HL-60 (cell line): Measurements from ENCODE around the gene EFCAB14.
"Not testable (repeated sequence)": the region's sequence is repeated elsewhere in the genome, so short reads cannot be mapped to it uniquely, and the experiment has no call there.

ENCODE experiments used
- DNase-seq, 2 experiments: peaks; one replicate each; pipeline ENCODE4 v3.0.0-alpha.2; 2010 to 2020; ENCODE audit warnings: low read depth in 1 of 2, low spot score in 1 of 2
- H3K27ac ChIP-seq: fragments of 250-450 bp; sonication (Bioruptor Pico); replicated peaks from 2 replicates; pipeline ENCODE4 v1.5.1; 2020; ENCODE audit warnings: mild to moderate bottlenecking, moderate library complexity
- H3K27me3 ChIP-seq: fragments of 250-450 bp; sonication (Bioruptor Pico); 2 replicates; pipeline ENCODE4 v1.5.1; 2021; ENCODE audit warnings: mild to moderate bottlenecking, moderate library complexity; ENCODE audit not compliant: insufficient read depth, poor library complexity, severe bottlenecking
- H3K4me3 ChIP-seq: replicated peaks from 2 replicates; pipeline ENCODE4 v1.5.1; 2011; ENCODE audit warnings: mild to moderate bottlenecking, control low read depth, low read length; ENCODE audit not compliant: insufficient read depth
- GABPA ChIP-seq: IDR thresholded peaks from 2 replicates; pipeline ENCODE4 v1.6.1; 2012; ENCODE audit warnings: low read depth
- POLR2AphosphoS5 ChIP-seq: IDR thresholded peaks from 2 replicates; pipeline ENCODE4 v1.6.1; 2012; ENCODE audit warnings: low read depth
- SPI1 ChIP-seq: IDR thresholded peaks from 2 replicates; pipeline ENCODE4 v1.6.1; 2012; ENCODE audit warnings: low read depth, mild to moderate bottlenecking, borderline replicate concordance
- TF ChIP-seq, protein P1 (sequence below): IDR thresholded peaks from 2 replicates; pipeline ENCODE4 v1.6.1; 2012; ENCODE audit warnings: low read depth; ENCODE audit not compliant: insufficient replicate concordance
- TF ChIP-seq, protein P2 (sequence below): IDR thresholded peaks from one replicate; pipeline ENCODE4 v1.5.1; 2011; ENCODE audit warnings: low read length, control low read depth, inconsistent platforms; ENCODE audit not compliant: insufficient read depth

Gene EFCAB14

DNA sequence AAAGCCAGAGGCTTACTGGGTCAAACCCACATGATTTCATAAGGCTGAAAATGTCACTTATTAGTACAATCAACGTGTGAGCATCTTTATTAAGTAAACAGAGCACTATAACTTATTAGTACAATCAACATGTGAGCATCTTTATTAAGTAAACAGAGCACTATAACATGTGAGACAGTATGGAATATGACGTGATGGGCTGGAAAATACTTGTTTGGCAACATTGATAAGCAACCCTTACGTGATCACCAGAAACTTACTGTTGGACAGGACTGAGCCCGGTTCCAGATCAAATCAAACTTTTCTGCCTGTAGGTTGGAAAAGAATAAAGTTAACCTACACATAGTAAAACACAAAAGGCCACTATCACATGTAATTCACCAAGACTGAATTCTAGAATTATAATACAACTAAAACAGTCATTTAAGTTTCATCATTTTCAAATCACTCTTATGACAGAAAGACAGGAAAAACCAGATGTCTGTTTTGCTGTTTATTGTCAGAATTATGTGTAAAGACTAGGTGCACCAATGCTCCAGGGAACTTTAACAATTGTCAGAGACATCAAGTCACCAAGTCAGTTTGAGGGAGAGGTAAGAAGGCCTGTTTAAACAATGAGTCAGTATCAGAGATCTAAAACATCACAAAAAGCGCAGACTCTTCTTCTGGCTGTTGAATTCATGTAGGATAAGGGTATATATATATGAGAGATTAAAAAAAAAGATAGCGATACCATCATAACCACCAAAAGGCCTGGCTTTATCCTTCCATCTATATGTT, 66.4 kb downstream of the EFCAB14 start:
- no peak overlapping the region for H3K4me3 ChIP-seq
- H3K27me3 ChIP-seq: no peaks in the 10 kb centered on the region
- no peak for DNase-seq
- TF ChIP-seq SPI1: no peak
- TF ChIP-seq, protein P1, sequence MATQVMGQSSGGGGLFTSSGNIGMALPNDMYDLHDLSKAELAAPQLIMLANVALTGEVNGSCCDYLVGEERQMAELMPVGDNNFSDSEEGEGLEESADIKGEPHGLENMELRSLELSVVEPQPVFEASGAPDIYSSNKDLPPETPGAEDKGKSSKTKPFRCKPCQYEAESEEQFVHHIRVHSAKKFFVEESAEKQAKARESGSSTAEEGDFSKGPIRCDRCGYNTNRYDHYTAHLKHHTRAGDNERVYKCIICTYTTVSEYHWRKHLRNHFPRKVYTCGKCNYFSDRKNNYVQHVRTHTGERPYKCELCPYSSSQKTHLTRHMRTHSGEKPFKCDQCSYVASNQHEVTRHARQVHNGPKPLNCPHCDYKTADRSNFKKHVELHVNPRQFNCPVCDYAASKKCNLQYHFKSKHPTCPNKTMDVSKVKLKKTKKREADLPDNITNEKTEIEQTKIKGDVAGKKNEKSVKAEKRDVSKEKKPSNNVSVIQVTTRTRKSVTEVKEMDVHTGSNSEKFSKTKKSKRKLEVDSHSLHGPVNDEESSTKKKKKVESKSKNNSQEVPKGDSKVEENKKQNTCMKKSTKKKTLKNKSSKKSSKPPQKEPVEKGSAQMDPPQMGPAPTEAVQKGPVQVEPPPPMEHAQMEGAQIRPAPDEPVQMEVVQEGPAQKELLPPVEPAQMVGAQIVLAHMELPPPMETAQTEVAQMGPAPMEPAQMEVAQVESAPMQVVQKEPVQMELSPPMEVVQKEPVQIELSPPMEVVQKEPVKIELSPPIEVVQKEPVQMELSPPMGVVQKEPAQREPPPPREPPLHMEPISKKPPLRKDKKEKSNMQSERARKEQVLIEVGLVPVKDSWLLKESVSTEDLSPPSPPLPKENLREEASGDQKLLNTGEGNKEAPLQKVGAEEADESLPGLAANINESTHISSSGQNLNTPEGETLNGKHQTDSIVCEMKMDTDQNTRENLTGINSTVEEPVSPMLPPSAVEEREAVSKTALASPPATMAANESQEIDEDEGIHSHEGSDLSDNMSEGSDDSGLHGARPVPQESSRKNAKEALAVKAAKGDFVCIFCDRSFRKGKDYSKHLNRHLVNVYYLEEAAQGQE: no peak
- no peak for TF ChIP-seq GABPA
- no peak overlapping the region for H3K27ac ChIP-seq

DNA sequence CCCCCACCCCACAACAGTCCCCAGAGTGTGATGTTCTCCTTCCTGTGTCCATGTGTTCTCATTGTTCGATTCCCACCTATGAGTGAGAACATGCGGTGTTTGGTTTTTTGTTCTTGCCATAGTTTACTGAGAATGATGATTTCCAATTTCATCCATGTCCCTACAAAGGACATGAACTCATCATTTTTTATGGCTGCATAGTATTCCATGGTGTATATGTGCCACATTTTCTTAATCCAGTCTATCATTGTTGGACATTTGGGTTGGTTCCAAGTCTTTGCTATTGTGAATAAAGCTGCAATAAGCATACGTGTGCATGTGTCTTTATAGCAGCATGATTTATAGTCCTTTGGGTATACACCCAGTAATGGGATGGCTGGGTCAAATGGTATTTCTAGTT, 67.8 kb downstream of the EFCAB14 start:
- not testable (repeated sequence) for DNase-seq, H3K27ac ChIP-seq, H3K27me3 ChIP-seq, H3K4me3 ChIP-seq

DNA sequence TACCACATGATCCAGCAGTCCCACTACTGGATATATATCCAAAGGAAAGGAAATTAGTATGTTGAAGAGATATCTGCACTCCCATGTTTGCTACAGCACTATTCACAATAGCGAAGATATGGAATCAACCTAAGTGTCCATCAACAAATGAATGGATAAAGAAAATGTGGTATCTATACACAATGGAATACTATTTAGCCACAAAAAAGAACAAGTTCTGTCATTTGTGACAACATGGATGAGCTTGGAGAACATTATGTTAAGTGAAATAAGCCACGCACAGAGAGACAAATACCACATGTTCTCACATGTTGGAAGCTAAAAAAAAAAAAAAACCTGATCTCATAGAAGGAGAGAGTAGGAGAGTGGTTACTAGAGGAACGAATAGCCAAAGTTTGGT, 68.4 kb downstream of the EFCAB14 start:
- TF ChIP-seq GABPA (no peak), POLR2AphosphoS5 (no peak), SPI1 (no peak)
- TF ChIP-seq, protein P2, sequence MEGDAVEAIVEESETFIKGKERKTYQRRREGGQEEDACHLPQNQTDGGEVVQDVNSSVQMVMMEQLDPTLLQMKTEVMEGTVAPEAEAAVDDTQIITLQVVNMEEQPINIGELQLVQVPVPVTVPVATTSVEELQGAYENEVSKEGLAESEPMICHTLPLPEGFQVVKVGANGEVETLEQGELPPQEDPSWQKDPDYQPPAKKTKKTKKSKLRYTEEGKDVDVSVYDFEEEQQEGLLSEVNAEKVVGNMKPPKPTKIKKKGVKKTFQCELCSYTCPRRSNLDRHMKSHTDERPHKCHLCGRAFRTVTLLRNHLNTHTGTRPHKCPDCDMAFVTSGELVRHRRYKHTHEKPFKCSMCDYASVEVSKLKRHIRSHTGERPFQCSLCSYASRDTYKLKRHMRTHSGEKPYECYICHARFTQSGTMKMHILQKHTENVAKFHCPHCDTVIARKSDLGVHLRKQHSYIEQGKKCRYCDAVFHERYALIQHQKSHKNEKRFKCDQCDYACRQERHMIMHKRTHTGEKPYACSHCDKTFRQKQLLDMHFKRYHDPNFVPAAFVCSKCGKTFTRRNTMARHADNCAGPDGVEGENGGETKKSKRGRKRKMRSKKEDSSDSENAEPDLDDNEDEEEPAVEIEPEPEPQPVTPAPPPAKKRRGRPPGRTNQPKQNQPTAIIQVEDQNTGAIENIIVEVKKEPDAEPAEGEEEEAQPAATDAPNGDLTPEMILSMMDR: no peak
- TF ChIP-seq, protein P1: no peak
- no peaks in the 10 kb centered on the region for H3K27me3 ChIP-seq
- DNase-seq: no peak
- H3K27ac ChIP-seq: no peak overlapping the region
- no peak overlapping the region for H3K4me3 ChIP-seq

DNA sequence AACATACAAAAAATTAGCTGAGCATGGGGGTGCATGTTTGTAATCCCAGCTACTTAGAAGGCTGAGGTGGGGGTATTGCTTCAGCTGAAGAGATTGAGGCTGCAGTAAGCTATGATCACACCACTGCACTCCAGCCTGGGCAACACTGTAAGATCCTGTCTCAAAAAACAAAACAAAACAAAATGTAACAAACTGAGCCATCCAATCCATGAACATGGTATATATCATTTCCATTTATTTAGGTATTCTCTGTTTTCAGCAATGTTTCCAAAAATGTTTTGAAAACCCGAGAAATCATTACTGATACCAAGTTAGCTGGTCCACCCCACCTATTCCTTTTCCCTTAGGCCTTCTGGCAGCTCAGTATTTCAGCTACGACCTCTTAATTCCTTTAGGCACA, 69.2 kb downstream of the EFCAB14 start:
- Histone ChIP-seq H3K27ac (no peak overlapping the region), H3K27me3 (no peaks in the 10 kb centered on the region), H3K4me3 (no peak overlapping the region)
- TF ChIP-seq POLR2AphosphoS5 (no peak), GABPA (no peak), SPI1 (no peak)
- TF ChIP-seq, protein P2: no peak
- TF ChIP-seq, protein P1: no peak
- no peak for DNase-seq
